COLO829 (cell line): ENCODE measurements around the gene TUG1.
A peak's percentile ranks its signal among the peaks of the same experiment; 100 is the strongest.

Experiments used
- DNase-seq: peaks from one replicate; pipeline ENCODE4 v3.0.0; 2012; ENCODE audit warnings: low spot score

The TUG1 gene

GRCh38 chr22:30968924-30969531 is at the start of gene TUG1:
Gene TUG1, plus strand, starts transcription at chr22:30969265.
- DNase-seq = peak; percentile 100

- no peak for DNase-seq
These were observed 49.1 kb upstream of the TUG1 start for GRCh38 chr22:30919973-30920372.

GRCh38 chr22:30920407-30920806 is 48.7 kb upstream of the TUG1 start:
- peak; percentile 86 for DNase-seq

GRCh38 chr22:30921108-30921507 is 48.0 kb upstream of the TUG1 start:
- DNase-seq = no peak

- peak; percentile 49 for DNase-seq
These were observed 46.9 kb upstream of the TUG1 start for GRCh38 chr22:30922151-30922611.

- no peak for DNase-seq
These were observed 45.7 kb upstream of the TUG1 start for GRCh38 chr22:30923168-30923900.

GRCh38 chr22:30925667-30926066 is 43.4 kb upstream of the TUG1 start:
- no peak for DNase-seq

GRCh38 chr22:30926706-30927105 is 42.4 kb upstream of the TUG1 start:
- no peak for DNase-seq

- DNase-seq = no peak
These were observed 41.3 kb upstream of the TUG1 start for GRCh38 chr22:30927806-30928205.

- DNase-seq = no peak
These were observed 40.7 kb upstream of the TUG1 start for GRCh38 chr22:30928401-30928800.

- DNase-seq = no peak
These were observed 38.8 kb upstream of the TUG1 start for GRCh38 chr22:30930228-30930627.

- DNase-seq = no peak
These were observed 37.3 kb upstream of the TUG1 start for GRCh38 chr22:30931541-30932300.

GRCh38 chr22:30932661-30933060 is 36.4 kb upstream of the TUG1 start:
- no peak for DNase-seq

- DNase-seq = no peak
These were observed 35.6 kb upstream of the TUG1 start for GRCh38 chr22:30933457-30933856.

- DNase-seq = no peak
These were observed 35.0 kb upstream of the TUG1 start for GRCh38 chr22:30934053-30934452.

- DNase-seq = no peak
These were observed 28.2 kb upstream of the TUG1 start for GRCh38 chr22:30940685-30941362.

- DNase-seq = no peak
These were observed 27.7 kb upstream of the TUG1 start for GRCh38 chr22:30941363-30941740.

- no peak for DNase-seq
These were observed 25.7 kb upstream of the TUG1 start for GRCh38 chr22:30943368-30943767.

- no peak for DNase-seq
These were observed 24.1 kb upstream of the TUG1 start for GRCh38 chr22:30944986-30945385.

- no peak for DNase-seq
These were observed 23.4 kb upstream of the TUG1 start for GRCh38 chr22:30945653-30946052.

GRCh38 chr22:30946354-30946753 is 22.7 kb upstream of the TUG1 start:
- no peak for DNase-seq

- DNase-seq = peak; percentile 68
These were observed 21.8 kb upstream of the TUG1 start for GRCh38 chr22:30947173-30947815.
